HG02763 (cell line): ENCODE data around the gene SCGB1C1.

Experiments used
- ATAC-seq: cut with Tn5 transposase; IDR thresholded peaks from one replicate; pipeline ENCODE4 v1.9.1; 2021; ENCODE audit warnings: mild to moderate bottlenecking, moderate library complexity; ENCODE audit not compliant: unreplicated experiment

Gene SCGB1C1

GRCh38 chr11:204587-205109 is 11.8 kb downstream of the SCGB1C1 start:
- no peak for ATAC-seq

- ATAC-seq, result no peak
Observed at GRCh38 chr11:205221-206001, 12.5 kb downstream of the SCGB1C1 start.

- ATAC-seq, result no peak
Observed at GRCh38 chr11:206002-206384, 13.1 kb downstream of the SCGB1C1 start.

GRCh38 chr11:206526-207207 is 13.8 kb downstream of the SCGB1C1 start:
- ATAC-seq, result peak; percentile 3

GRCh38 chr11:207208-207862 is 14.5 kb downstream of the SCGB1C1 start, which contains the start of the genes BET1L and RIC8A:
Gene BET1L (minus strand): TSS chr11:207399. CDS start chr11:207321, 78 bp downstream.
Gene RIC8A (plus strand): TSS chr11:207708. CDS start chr11:208855, 1,147 bp downstream.
- peak; percentile 77 for ATAC-seq

- ATAC-seq, result no peak
Observed at GRCh38 chr11:207863-208180, 14.9 kb downstream of the SCGB1C1 start.

GRCh38 chr11:208181-208916 is 15.5 kb downstream of the SCGB1C1 start:
- peak; percentile 33 for ATAC-seq

- ATAC-seq, result no peak
Observed at GRCh38 chr11:208917-209260, 16.0 kb downstream of the SCGB1C1 start.

GRCh38 chr11:209275-210121 is 16.6 kb downstream of the SCGB1C1 start:
- ATAC-seq, result no peak

GRCh38 chr11:210122-210802 is 17.4 kb downstream of the SCGB1C1 start:
- no peak for ATAC-seq

GRCh38 chr11:210803-211180 is 17.9 kb downstream of the SCGB1C1 start:
- no peak for ATAC-seq

- no peak for ATAC-seq
Observed at GRCh38 chr11:211295-211694, 18.4 kb downstream of the SCGB1C1 start.

GRCh38 chr11:211741-212140 is 18.9 kb downstream of the SCGB1C1 start:
- ATAC-seq, result no peak

GRCh38 chr11:212150-213100 is 19.5 kb downstream of the SCGB1C1 start:
- ATAC-seq, result no peak

- no peak for ATAC-seq
Observed at GRCh38 chr11:213111-213510, 20.2 kb downstream of the SCGB1C1 start.

- no peak for ATAC-seq
Observed at GRCh38 chr11:214083-214482, 21.2 kb downstream of the SCGB1C1 start.

GRCh38 chr11:215581-216037 is 22.7 kb downstream of the SCGB1C1 start:
- ATAC-seq, result no peak
